ENCODE measurements around the gene GABRG3. TPM values are rescaled to one million over a fixed set of nuclear protein-coding genes. Genes with fewer than 3 reads are reported as not detected.

Gene GABRG3
- total and polyA plus RNA-seq, 2 of the 4 experiments (the other 2 are of a cell fraction) = not detected

DNA sequence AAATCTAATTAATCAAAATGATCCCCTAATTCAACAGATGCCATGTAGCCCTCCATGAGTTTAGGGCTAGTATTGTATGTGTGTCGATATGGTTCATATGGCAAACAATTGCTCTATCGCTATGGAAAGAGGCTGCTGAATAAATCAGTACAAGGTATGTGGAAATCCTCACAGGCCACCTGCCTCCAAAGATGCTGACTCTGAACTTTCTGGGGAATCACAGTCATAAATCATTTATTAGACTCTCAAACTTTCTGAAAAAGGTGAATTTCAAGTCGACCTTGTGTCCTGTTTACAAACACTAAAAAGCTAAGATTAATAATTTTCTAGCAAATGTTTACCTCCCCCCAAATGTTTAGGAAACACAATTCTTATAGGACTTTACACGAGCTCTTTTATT, 462.6 kb downstream of the GABRG3 start:
- Histone ChIP-seq H3K18ac (ENCODE audit: low read depth, low read length) (no peak overlapping the region), H3K36me3 (ENCODE audit: control insufficient read depth, insufficient read depth, low read length) (no peaks in the 10 kb centered on the region), H2AK9ac (replicated peaks; ENCODE audit: low read depth, low read length, poor library complexity) (no peak overlapping the region), H3K9me3 (ENCODE audit: control insufficient read depth, insufficient read depth, low read length) (peaks cover 23% of the 10 kb centered on the region), H2BK15ac (ENCODE audit: low read depth, low read length) (no peak overlapping the region), H3K4me2 (ENCODE audit: low read depth, low read length) (no peak overlapping the region), H2AK5ac (ENCODE audit: low read depth, low read length) (no peak overlapping the region), H3K23ac (ENCODE audit: low read depth, low read length) (no peak overlapping the region), H4K91ac (ENCODE audit: insufficient read depth, low read depth, low read length) (no peak overlapping the region), H3K14ac (replicated peaks; ENCODE audit: low read depth, low read length) (no peak overlapping the region), H3K56ac (ENCODE audit: extremely low read depth, insufficient read depth, low read length) (no peak overlapping the region), H2BK120ac (ENCODE audit: low read depth, low read length) (no peak overlapping the region), H3K9ac (ENCODE audit: low read depth, low read length) (no peak overlapping the region), H3K4me1 (ENCODE audit: control insufficient read depth, insufficient read depth, low read length) (no peaks in the 10 kb centered on the region), H3K27ac (ENCODE audit: insufficient read depth, low read length) (no peak overlapping the region), H4K8ac (ENCODE audit: low read depth in 2 of 2, low read length in 2 of 2) (no peak overlapping the region), H4K20me1 (ENCODE audit: insufficient read depth, low read length) (no peaks in the 10 kb centered on the region), H4K5ac (ENCODE audit: low read depth, low read length) (no peak overlapping the region), H2BK20ac (ENCODE audit: low read depth, low read length) (no peak overlapping the region), H3K79me1 (ENCODE audit: low read depth in 1 of 2, low read length in 2 of 2) (no peaks in the 10 kb centered on the region), H3K4me3 (ENCODE audit: insufficient read depth, low read depth, low read length) (no peak overlapping the region), H2BK5ac (ENCODE audit: low read depth, low read length, poor library complexity, severe bottlenecking) (no peak overlapping the region), H3K9me1 (ENCODE audit: insufficient read depth, low read length) (no peaks in the 10 kb centered on the region), H3K27me3 (ENCODE audit: control insufficient read depth, insufficient read depth, low read length) (no peaks in the 10 kb centered on the region), H2AFZ (replicated peaks; ENCODE audit: low read length, poor library complexity) (no peak overlapping the region), H3K4ac (ENCODE audit: low read depth, low read length) (no peak overlapping the region)
- no TSS peak for BruUV-seq (replicated peaks)
- in situ Hi-C loops (cut with MboI; ENCODE audit: low sequenced_read_pairs) (no loop called here), dilution Hi-C loops (cut with HindIII; ENCODE audit: low sequenced_read_pairs, unreplicated experiment) (no loop called here), intact Hi-C loops (cut with micrococcal nuclease) (no loop called here)
- DNase-seq (no peak), ATAC-seq (ENCODE audit: low read depth) (no peak)
- WGBS, 2 experiments (ENCODE audit: extremely low coverage in 2 of 2, insufficient read length in 1 of 2) = 80% methylated on average over 1 of the region's 4 CpGs; no CpG with 5 or more reads in 1 of the 2 experiments
- ChIA-PET POLR2A (ENCODE audit: unreplicated experiment) (no interaction called here), CTCF (no interaction called here)
- TF ChIP-seq CEBPB (IDR thresholded peaks at IDR 0.05; ENCODE audit: low read depth, low read length) (no peak), NFE2L2 (IDR thresholded peaks at IDR 0.05; ENCODE audit: low read depth, low read length) (no peak), SMC3 (IDR thresholded peaks at IDR 0.05; ENCODE audit: low read depth, low read length) (no peak), BHLHE40 (IDR thresholded peaks at IDR 0.05; ENCODE audit: low read depth, low read length) (no peak), CHD1 (IDR thresholded peaks at IDR 0.05; ENCODE audit: low read depth, low read length) (no peak), FOS (IDR thresholded peaks at IDR 0.05; ENCODE audit: low read depth, low read length) (no peak), RFX5 (IDR thresholded peaks at IDR 0.05; ENCODE audit: low read depth, low read length) (no peak), POLR2A (IDR thresholded peaks at IDR 0.05; ENCODE audit: low read depth, low read length) (no peak), MAZ (IDR thresholded peaks at IDR 0.05; ENCODE audit: borderline replicate concordance, low read depth, low read length) (no peak), RAD21 (IDR thresholded peaks at IDR 0.05; ENCODE audit: low read length) (no peak)
- TF ChIP-seq, protein P1, sequence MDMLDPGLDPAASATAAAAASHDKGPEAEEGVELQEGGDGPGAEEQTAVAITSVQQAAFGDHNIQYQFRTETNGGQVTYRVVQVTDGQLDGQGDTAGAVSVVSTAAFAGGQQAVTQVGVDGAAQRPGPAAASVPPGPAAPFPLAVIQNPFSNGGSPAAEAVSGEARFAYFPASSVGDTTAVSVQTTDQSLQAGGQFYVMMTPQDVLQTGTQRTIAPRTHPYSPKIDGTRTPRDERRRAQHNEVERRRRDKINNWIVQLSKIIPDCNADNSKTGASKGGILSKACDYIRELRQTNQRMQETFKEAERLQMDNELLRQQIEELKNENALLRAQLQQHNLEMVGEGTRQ (IDR thresholded peaks at IDR 0.05; ENCODE audit: low read depth, low read length) = no peak
- TF ChIP-seq, protein P2, sequence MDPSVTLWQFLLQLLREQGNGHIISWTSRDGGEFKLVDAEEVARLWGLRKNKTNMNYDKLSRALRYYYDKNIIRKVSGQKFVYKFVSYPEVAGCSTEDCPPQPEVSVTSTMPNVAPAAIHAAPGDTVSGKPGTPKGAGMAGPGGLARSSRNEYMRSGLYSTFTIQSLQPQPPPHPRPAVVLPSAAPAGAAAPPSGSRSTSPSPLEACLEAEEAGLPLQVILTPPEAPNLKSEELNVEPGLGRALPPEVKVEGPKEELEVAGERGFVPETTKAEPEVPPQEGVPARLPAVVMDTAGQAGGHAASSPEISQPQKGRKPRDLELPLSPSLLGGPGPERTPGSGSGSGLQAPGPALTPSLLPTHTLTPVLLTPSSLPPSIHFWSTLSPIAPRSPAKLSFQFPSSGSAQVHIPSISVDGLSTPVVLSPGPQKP (IDR thresholded peaks at IDR 0.05; ENCODE audit: borderline replicate concordance, low read depth, low read length) = no peak
- TF ChIP-seq, protein P3, sequence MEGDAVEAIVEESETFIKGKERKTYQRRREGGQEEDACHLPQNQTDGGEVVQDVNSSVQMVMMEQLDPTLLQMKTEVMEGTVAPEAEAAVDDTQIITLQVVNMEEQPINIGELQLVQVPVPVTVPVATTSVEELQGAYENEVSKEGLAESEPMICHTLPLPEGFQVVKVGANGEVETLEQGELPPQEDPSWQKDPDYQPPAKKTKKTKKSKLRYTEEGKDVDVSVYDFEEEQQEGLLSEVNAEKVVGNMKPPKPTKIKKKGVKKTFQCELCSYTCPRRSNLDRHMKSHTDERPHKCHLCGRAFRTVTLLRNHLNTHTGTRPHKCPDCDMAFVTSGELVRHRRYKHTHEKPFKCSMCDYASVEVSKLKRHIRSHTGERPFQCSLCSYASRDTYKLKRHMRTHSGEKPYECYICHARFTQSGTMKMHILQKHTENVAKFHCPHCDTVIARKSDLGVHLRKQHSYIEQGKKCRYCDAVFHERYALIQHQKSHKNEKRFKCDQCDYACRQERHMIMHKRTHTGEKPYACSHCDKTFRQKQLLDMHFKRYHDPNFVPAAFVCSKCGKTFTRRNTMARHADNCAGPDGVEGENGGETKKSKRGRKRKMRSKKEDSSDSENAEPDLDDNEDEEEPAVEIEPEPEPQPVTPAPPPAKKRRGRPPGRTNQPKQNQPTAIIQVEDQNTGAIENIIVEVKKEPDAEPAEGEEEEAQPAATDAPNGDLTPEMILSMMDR (conservative IDR thresholded peaks at IDR 0.05; ENCODE audit: low read depth, low read length) = no peak

Measured in IMR-90 (cell line).